ENCODE measurements around the gene NR2C2AP.

The NR2C2AP gene

GRCh38 chr19:19229701-19230100 is 26.5 kb upstream of the NR2C2AP start:
- no peak for TF ChIP-seq CTCF (IDR thresholded peaks at IDR 0.05; ENCODE audit: poor library complexity, severe bottlenecking)
- H3K27me3 ChIP-seq (ENCODE audit: insufficient read depth, poor library complexity, severe bottlenecking), result no peaks in the 10 kb centered on the region
- H3K27ac ChIP-seq (ENCODE audit: poor library complexity, severe bottlenecking), result no peak overlapping the region
- peaks cover 7% of the 10 kb centered on the region for H3K9me3 ChIP-seq (ENCODE audit: severe bottlenecking)
- no peaks in the 10 kb centered on the region for H3K36me3 ChIP-seq (ENCODE audit: low read depth)
- H3K4me1 ChIP-seq (ENCODE audit: insufficient read depth, poor library complexity, severe bottlenecking), result no peaks in the 10 kb centered on the region
- no peak for ATAC-seq (ENCODE audit: low read depth)
- DNase-seq (ENCODE audit: low spot score), result no peak
- H3K4me3 ChIP-seq (ENCODE audit: severe bottlenecking), result no peak overlapping the region

- Histone ChIP-seq H3K4me1 (ENCODE audit: insufficient read depth, poor library complexity, severe bottlenecking) (no peaks in the 10 kb centered on the region), H3K4me3 (ENCODE audit: severe bottlenecking) (no peak overlapping the region), H3K27me3 (ENCODE audit: insufficient read depth, poor library complexity, severe bottlenecking) (peaks cover 7% of the 10 kb centered on the region), H3K27ac (ENCODE audit: poor library complexity, severe bottlenecking) (no peak overlapping the region), H3K9me3 (ENCODE audit: severe bottlenecking) (no peaks in the 10 kb centered on the region), H3K36me3 (ENCODE audit: low read depth) (no peaks in the 10 kb centered on the region)
- TF ChIP-seq CTCF (IDR thresholded peaks at IDR 0.05; ENCODE audit: poor library complexity, severe bottlenecking), result no peak
- ATAC-seq (ENCODE audit: low read depth), result no peak
- DNase-seq (ENCODE audit: low spot score), result no peak
Measured at GRCh38 chr19:19227217-19227616, 24.0 kb upstream of the NR2C2AP start.

DNA sequence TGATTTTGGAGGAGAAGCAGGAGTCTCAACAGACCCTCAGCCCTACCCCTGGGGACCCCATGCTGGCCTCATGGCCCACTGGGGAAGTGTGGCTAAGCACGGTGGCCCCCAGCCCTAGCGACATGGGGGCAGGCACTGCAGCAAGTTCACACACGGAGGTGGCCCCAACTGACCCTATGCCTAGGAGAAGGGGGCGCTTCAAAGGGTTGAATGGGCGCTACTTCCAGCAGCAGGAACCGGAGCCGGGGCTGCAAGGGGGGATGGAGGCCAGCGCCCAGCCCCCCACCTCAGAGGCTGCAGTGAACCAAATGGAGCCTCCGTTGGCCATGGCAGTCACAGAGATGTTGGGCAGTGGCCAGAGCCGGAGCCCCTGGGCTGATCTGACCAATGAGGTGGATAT is 23.4 kb upstream of the NR2C2AP start:
- H3K36me3 ChIP-seq (ENCODE audit: low read depth), result no peaks in the 10 kb centered on the region
- H3K27ac ChIP-seq (ENCODE audit: poor library complexity, severe bottlenecking), result no peak overlapping the region
- no peak for TF ChIP-seq CTCF (IDR thresholded peaks at IDR 0.05; ENCODE audit: poor library complexity, severe bottlenecking)
- no peak for DNase-seq (ENCODE audit: low spot score)
- no peaks in the 10 kb centered on the region for H3K4me1 ChIP-seq (ENCODE audit: insufficient read depth, poor library complexity, severe bottlenecking)
- H3K9me3 ChIP-seq (ENCODE audit: severe bottlenecking), result no peaks in the 10 kb centered on the region
- no peak overlapping the region for H3K4me3 ChIP-seq (ENCODE audit: severe bottlenecking)
- peaks cover 7% of the 10 kb centered on the region for H3K27me3 ChIP-seq (ENCODE audit: insufficient read depth, poor library complexity, severe bottlenecking)
- no peak for ATAC-seq (ENCODE audit: low read depth)

GRCh38 chr19:19226204-19226603 is 23.0 kb upstream of the NR2C2AP start:
- no peak for DNase-seq (ENCODE audit: low spot score)

More at GRCh38 chr19:19226204-19226603, 23.0 kb upstream of the NR2C2AP start:
- ATAC-seq (ENCODE audit: low read depth), result no peak
- Histone ChIP-seq H3K9me3 (ENCODE audit: severe bottlenecking) (no peaks in the 10 kb centered on the region), H3K4me3 (ENCODE audit: severe bottlenecking) (no peak overlapping the region), H3K36me3 (ENCODE audit: low read depth) (no peaks in the 10 kb centered on the region), H3K4me1 (ENCODE audit: insufficient read depth, poor library complexity, severe bottlenecking) (no peaks in the 10 kb centered on the region), H3K27me3 (ENCODE audit: insufficient read depth, poor library complexity, severe bottlenecking) (peaks cover 7% of the 10 kb centered on the region), H3K27ac (ENCODE audit: poor library complexity, severe bottlenecking) (no peak overlapping the region)
- TF ChIP-seq CTCF (IDR thresholded peaks at IDR 0.05; ENCODE audit: poor library complexity, severe bottlenecking), result no peak

Measured in RWPE2 (cell line).